GM12865 (cell line): ENCODE data around the gene TIE1.

Experiments
- DNase-seq: peaks from one replicate; pipeline ENCODE4 v3.0.0; 2010; ENCODE audit warnings: low read depth
- H3K4me3 ChIP-seq: 2 replicates; pipeline ENCODE4 v1.5.1; 2011; ENCODE audit warnings: mild to moderate bottlenecking, low read depth, low read length, control low read depth
- TF ChIP-seq, protein P1 (sequence below): IDR thresholded peaks from 2 replicates; pipeline ENCODE4 v1.5.1; 2011; ENCODE audit warnings: low read length, control low read depth, low read depth, inconsistent platforms; ENCODE audit not compliant: insufficient read depth; ENCODE audit errors: missing control alignments

TIE1 gene

DNA sequence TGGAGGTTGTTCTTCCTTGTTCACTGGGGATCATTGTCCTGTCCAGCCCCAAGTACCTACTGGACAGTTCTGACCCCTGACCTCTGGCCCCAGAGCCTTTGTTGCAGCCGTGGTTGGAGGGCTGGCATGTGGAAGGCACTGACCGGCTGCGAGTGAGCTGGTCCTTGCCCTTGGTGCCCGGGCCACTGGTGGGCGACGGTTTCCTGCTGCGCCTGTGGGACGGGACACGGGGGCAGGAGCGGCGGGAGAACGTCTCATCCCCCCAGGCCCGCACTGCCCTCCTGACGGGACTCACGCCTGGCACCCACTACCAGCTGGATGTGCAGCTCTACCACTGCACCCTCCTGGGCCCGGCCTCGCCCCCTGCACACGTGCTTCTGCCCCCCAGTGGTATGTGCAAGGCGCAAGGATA lies 11.4 kb downstream of the TIE1 start:
- no peak for DNase-seq
- TF ChIP-seq, protein P1, sequence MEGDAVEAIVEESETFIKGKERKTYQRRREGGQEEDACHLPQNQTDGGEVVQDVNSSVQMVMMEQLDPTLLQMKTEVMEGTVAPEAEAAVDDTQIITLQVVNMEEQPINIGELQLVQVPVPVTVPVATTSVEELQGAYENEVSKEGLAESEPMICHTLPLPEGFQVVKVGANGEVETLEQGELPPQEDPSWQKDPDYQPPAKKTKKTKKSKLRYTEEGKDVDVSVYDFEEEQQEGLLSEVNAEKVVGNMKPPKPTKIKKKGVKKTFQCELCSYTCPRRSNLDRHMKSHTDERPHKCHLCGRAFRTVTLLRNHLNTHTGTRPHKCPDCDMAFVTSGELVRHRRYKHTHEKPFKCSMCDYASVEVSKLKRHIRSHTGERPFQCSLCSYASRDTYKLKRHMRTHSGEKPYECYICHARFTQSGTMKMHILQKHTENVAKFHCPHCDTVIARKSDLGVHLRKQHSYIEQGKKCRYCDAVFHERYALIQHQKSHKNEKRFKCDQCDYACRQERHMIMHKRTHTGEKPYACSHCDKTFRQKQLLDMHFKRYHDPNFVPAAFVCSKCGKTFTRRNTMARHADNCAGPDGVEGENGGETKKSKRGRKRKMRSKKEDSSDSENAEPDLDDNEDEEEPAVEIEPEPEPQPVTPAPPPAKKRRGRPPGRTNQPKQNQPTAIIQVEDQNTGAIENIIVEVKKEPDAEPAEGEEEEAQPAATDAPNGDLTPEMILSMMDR: no peak
- H3K4me3 ChIP-seq: no peak overlapping the region

DNA sequence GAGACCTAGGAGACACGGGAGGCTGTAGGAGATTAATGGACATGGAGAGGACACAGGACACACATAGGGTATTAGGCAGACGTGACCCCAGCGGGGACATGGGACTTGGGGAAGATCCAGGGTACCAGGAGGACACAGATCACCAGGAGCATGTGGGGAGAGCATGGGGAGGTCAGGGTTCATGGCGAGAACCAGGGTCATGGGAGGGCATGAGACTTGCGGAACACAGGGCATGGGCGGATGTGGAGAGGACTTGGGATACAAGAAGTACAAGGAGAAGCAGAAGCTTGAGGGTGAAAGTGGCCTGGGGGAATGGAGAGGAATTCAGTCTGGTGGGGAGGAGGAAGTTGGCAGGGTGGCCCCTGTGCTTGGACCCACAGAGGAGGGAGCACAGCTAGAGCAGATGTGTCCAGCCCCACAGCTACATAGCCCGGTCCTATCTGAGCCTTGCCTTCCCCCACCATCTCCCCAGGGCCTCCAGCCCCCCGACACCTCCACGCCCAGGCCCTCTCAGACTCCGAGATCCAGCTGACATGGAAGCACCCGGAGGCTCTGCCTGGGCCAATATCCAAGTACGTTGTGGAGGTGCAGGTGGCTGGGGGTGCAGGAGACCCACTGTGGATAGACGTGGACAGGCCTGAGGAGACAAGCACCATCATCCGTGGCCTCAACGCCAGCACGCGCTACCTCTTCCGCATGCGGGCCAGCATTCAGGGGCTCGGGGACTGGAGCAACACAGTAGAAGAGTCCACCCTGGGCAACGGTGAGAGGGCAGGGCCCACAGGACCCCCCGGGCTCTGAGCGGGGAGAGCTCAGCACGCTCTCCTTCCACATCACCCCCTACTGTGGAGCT lies 12.1 kb downstream of the TIE1 start:
- TF ChIP-seq, protein P1: no peak
- no peak for DNase-seq
- no peak overlapping the region for H3K4me3 ChIP-seq

DNA sequence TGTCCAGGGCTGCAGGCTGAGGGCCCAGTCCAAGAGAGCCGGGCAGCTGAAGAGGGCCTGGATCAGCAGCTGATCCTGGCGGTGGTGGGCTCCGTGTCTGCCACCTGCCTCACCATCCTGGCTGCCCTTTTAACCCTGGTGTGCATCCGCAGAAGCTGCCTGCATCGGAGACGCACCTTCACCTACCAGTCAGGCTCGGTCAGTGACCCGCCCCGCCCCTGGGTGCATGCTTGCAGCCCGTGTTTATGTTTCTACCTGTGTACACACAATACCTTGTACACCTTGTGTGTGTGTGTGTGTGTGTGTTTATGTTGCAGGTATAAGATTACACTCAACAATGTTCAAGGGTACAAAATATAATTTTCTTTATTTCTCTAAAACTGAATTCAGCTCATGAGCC lies 13.0 kb downstream of the TIE1 start:
- DNase-seq: no peak
- H3K4me3 ChIP-seq: no peak overlapping the region
- TF ChIP-seq, protein P1: no peak

DNA sequence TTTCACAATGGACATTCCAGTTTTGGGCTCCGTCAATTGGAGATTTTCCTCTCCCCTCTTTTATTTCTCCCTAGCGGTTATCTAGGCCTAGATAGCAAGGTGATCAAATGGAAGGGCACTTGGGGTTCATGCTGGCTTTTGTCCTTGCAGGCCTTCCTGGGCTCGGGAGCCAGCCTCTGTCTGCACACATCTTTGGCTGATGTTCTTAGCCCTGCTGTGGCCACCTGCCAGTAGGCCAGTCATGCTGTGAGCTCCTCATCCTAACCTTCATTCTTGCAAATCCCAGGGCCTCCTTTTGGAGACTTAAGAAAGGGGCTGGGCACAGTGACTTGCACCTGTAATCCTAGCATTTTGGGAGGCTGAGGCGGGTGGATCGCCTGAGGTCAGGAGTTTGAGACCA lies 13.5 kb downstream of the TIE1 start:
- no peak for DNase-seq
- TF ChIP-seq, protein P1: no peak
- H3K4me3 ChIP-seq: no peak overlapping the region

DNA sequence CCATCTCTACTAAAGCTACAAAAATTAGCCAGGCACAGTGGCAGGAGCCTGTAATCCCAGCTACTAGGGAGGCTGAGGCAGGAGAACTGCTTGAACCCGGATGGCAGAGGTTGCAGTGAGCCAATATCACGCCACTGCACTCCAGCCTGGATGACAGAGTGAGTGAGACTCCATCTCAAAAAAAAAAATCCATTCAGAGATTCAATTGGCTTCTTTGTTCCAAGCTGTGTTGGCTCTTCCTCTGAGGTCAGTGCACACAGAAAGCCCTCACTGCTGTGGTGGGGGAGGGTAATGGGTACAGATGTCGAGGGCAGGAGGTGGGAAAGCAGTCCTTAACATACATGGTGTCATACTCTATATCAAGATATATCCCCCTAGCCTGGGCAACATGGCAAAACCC lies 14.7 kb downstream of the TIE1 start:
- no peak for DNase-seq
- TF ChIP-seq, protein P1: no peak

DNA sequence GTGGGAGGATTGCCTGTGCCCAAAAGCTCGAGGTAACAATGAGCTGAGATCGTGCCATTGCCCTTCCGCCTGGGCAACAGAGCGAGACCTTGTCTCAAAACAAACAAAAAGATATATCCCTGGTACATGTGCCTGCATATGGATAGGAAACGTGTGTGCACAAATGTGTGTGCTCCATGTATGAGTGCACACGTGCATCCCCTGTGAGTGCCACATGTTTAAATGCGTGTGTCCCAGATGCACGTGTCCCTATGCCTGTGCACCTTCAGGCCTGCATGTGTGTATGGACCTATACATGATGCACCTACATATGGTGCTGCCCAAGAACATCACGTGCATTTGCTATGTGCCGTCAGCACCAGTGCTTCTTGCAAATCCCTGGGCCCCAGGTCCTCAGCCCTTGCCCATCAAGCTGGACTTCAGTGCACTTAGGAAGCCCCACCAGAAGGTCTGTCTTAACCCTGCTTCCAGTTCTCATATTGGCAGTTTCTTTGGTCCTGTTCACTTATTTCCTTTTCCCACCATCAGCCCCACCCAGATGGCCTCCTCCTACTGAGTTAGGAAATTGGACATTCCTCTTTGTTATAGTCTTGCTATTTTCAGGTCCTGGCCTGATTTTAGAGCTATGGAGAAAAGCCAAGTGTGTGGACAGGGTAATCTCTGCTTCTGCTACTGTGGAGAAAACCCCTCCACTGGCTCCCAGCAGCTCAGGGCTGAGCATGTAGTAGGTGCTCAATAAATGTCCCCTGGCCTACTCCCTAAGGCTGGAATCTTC lies 15.4 kb downstream of the TIE1 start:
- TF ChIP-seq, protein P1: no peak
- no peak overlapping the region for H3K4me3 ChIP-seq
- DNase-seq: no peak

More for the DNA sequence above, 14.7 kb downstream of the TIE1 start:
- H3K4me3 ChIP-seq: no peak overlapping the region
